Activated CD8-positive, alpha-beta memory T cell treated with anti-CD3 and anti-CD28 coated beads for 1 hour (primary cell): ENCODE data around the gene LYPLA2.

ENCODE experiments used
- DNase-seq, 2 donors: peaks; one replicate each; pipeline ENCODE4 v3.0.0-alpha.2; 2020; ENCODE audit warnings: low read depth in 1 of 2; ENCODE audit errors: extremely low read depth in 1 of 2

The LYPLA2 gene

DNA sequence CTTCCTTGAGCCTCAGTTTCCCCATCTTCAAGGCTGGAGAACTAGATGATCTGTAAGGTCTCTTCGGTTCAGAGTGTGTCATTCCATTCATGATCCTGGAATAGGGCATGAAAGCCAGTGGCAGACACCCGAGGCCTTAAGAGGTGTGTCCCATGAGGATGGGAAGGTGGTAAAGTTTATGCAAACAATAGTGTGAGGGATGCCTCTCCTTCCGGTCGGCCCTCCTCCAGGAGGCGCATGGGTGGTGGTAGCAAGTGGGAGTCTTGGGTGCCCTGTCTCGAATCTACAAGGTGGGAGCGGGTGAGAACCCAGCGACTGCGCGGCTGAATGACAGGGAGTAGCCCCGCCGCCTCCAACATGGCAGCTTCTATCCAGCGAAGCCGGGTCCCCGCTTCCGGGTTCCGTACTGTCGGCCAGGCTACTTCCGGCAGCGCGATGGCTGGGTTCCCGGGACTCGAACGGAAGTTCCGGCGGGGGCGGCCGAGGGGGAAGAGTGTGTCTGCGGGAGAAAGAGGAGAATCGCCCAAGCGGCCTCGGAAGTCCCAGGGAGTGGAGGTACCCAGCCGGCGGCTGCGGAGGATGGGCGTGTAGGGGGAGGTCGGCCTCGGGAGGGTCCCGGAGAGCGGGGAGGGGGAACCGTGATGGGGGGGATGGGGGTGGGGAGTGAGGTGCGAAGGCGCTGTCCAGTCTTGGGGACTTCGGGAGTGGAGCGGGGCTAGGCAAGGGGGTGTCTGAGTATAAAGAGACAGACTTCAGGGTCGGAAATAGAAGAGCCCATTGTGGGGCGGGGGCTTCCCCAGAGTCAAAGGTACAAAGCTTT, at the start of gene LYPLA2:
Gene LYPLA2, plus strand, starts transcription at position 450 of the 820 bp plus-strand sequence. CDS start 1,538 bp downstream, outside the sequence.
- DNase-seq: peak; percentile 55 to 78

DNA sequence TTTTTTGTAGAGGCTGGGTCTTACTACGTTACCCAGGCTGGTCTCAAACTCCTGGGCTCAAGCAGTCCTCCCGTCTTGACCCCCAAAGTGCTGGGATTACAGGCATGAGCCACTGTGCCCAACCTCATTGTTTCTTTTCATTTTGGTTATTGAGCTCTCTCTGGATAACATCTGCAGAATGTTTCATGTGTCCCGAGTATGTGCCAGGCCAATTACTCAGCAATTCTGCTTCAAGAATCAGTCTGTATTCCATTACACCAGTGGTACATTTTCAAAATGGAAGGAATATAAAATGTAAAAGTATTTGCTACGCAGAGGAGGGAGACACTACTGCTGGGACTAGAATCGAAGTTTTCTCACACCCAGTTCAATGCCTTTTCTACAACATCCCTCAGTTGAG, 49.3 kb upstream of the LYPLA2 start:
- DNase-seq: no peak

DNA sequence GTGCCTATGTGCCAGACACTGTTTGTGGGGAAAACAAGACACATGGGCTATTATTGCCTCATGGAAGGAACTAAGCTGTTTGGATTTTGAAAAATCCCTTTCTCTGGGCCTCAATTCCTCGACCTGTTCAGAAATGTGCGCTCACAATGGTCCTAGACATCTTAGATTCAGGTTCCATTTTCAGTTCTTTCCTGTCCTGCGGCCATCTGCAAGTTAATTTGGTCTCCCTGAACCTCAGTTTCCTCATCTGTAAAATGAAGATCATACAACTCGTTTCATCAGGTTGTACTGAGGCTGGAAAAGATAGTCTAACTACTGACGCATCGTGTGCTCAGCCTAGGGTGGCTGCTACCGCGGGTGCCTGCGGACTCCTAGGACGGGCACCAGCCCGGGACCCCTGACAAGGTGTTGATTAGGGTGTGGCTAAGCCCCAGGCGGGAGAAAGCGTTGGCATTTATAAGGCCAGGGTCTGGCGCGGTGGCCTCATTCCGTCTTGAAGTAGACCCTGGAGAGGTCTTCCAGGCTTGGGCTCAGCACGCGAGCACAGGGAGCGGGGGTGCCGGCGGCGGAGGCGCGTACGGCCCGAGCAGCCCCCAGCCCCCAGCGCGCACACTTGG, 48.2 kb upstream of the LYPLA2 start:
- DNase-seq: no peak

- peak; percentile 40 to 70 for DNase-seq
These were observed 47.4 kb upstream of the LYPLA2 start, which contains the start of gene ELOA for GRCh38 chr1:23743287-23744152. Gene ELOA, plus strand, starts transcription at chr1:23743471. Its CDS starts 33 bp downstream, at chr1:23743504.

DNA sequence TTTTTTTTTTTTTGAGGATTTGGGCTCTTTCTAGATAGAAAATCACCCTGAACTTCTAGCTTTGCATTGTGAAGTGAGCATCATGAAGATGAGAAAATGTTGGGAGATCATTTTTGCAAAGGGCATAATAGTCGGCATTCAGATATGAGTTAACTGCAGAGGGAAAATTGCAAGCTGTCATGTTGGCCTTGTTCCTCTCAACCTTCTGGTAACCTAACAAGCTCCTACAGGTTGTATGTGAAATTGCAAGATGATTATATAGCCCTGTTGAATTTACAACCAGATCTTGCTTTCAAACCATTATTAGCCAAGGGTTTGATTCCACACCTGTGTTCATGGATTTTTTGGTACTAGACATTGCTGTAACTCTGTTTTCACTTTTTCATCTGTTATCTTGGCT, 45.4 kb upstream of the LYPLA2 start:
- no peak for DNase-seq

- DNase-seq: no peak
These were observed 42.9 kb upstream of the LYPLA2 start for GRCh38 chr1:23748016-23748415.

DNA sequence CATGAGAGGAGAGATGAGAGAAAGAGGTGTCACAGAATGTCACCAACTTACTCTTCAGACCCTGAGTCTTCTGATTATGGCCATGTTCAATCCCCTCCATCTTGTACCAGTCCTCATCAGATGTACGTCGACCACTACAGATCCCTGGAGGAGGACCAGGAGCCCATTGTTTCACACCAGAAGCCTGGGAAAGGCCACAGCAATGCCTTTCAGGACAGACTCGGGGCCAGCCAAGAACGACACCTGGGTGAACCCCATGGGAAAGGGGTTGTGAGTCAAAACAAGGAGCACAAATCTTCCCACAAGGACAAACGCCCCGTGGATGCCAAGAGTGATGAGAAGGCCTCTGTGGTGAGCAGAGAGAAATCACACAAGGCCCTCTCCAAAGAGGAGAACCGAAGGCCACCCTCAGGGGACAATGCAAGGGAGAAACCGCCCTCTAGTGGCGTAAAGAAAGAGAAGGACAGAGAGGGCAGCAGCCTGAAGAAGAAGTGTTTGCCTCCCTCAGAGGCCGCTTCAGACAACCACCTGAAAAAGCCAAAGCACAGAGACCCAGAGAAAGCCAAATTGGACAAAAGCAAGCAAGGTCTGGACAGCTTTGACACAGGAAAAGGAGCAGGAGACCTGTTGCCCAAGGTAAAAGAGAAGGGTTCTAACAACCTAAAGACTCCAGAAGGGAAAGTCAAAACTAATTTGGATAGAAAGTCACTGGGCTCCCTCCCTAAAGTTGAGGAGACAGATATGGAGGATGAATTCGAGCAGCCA, 39.7 kb upstream of the LYPLA2 start:
- no peak for DNase-seq

- no peak for DNase-seq
These were observed 39.1 kb upstream of the LYPLA2 start for GRCh38 chr1:23751815-23752200.

- DNase-seq: no peak
These were observed 38.0 kb upstream of the LYPLA2 start for GRCh38 chr1:23752909-23753308.

DNA sequence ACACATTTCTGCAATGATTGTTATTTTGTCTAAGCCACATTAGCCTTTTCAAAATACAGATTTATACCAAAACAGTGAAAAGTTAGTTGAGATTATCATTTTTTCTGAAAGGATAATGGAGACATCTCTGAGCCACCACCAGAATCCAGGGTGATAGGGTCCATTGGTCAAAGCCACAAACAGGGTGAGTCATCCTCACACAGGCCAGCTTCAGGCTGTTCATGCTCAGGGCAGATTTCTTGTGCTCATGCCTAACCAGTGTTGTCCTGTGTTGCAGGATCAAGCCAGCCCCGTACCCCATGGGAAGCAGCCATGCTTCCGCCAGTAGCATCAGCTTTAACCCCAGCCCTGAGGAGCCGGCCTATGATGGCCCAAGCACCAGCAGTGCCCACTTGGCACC, 34.3 kb upstream of the LYPLA2 start:
- DNase-seq: no peak

GRCh38 chr1:23757812-23758211, 33.1 kb upstream of the LYPLA2 start:
- DNase-seq: no peak

GRCh38 chr1:23759277-23759676, 31.7 kb upstream of the LYPLA2 start:
- DNase-seq: no peak

- no peak for DNase-seq
These were observed 27.8 kb upstream of the LYPLA2 start for GRCh38 chr1:23763041-23763577.

DNA sequence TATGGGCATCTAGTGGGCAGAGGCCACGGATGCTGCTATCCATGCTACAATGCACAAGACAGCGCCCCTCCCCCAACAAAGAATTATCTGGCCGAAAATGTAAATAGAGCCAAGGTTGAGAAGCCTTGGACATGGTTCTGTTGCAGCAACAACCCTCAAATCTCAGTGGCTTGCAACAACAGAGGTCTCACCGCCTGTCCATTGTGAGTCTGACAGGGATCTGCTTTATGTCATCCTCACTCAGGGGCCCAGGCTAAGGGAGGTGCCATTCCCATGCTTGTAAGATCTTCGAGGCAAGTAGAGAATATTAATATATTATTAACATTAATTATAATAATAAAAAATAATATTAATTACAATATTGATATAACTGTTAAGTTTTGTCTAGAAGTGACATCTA, 22.2 kb upstream of the LYPLA2 start:
- no peak for DNase-seq

- DNase-seq: peak; percentile 70 to 77
These were observed 18.7 kb upstream of the LYPLA2 start for GRCh38 chr1:23772049-23772853.

DNA sequence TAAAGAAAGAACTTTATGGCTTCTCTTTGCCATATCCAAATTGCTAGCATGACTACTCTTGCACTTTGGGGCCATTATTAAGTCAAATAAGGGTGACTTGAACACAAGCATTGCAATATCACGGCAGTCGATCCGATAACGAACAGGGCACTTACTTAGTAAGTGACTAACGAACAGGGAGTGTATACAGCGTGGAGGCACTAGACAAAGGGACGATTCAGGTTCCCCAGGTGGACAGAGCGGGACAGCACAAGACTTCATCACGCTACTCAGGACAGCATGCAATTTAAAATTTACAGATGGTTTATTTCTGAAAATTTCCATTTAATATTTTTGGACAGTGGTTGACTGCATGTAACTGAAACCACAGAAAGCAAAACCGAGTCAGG, 18.1 kb upstream of the LYPLA2 start:
- no peak for DNase-seq

DNA sequence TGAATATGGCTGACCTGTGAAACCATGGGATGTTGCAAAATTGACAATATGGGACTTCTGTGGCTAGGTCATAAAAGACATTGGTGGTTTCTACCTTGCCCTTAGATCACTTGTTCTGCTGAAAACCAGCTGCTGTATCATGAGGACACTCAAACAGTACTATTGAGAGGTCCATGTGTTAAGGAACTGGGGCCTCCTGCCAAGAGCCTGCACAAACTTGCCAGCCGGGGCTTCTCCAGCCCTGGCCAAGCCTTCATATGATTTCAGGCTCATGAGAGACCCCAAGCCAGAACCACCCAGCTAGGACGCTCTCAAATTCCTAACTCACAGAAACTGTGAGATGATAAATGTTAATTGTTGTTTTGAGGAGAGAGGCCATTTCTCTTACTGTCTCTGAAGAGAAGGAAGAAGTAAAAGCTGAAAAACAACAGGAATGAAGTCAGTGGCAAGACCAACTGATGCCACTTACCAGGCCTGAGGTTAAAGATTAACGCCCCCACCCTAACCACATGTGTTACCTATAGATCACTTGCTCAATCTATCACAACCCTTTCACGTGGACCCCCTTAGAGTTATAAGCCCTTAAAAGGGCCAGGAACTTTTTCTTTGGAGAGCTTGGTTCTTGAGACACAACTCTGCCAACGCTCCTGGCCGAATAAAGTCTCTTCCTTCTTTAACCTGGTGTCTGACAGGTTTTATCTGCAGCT, 16.6 kb upstream of the LYPLA2 start:
- no peak for DNase-seq

DNA sequence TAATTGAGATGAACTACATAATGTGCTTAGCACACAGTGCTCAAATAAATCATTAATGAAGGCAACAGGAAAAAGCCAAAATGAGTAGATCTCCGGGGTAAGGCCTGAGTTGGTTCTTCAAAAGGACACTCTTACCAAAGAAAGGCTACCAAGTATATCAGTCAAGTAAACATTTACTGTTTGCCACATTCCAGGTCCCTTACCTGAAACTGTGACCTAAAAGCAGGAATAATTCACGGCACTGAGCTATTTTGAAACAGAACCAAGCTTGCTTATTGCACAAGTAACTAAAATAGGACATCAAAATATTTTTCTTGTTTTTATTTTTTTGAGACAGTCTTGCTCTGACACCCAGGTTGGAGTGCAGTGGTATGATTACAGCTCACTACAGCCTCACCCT, 14.7 kb upstream of the LYPLA2 start:
- DNase-seq: no peak
